GM18867 (cell line): ENCODE measurements around the gene SAC3D1.
A peak's percentile ranks its signal among the peaks of the same experiment; 100 is the strongest.
"Not testable (repeated sequence)": the region's sequence is repeated elsewhere in the genome, so short reads cannot be mapped to it uniquely, and the experiment has no call there.

Experiments
- ATAC-seq: cut with Tn5 transposase; IDR thresholded peaks from one replicate; pipeline ENCODE4 v1.9.1; 2021; ENCODE audit warnings: mild to moderate bottlenecking, moderate library complexity; ENCODE audit not compliant: unreplicated experiment

Gene SAC3D1

DNA sequence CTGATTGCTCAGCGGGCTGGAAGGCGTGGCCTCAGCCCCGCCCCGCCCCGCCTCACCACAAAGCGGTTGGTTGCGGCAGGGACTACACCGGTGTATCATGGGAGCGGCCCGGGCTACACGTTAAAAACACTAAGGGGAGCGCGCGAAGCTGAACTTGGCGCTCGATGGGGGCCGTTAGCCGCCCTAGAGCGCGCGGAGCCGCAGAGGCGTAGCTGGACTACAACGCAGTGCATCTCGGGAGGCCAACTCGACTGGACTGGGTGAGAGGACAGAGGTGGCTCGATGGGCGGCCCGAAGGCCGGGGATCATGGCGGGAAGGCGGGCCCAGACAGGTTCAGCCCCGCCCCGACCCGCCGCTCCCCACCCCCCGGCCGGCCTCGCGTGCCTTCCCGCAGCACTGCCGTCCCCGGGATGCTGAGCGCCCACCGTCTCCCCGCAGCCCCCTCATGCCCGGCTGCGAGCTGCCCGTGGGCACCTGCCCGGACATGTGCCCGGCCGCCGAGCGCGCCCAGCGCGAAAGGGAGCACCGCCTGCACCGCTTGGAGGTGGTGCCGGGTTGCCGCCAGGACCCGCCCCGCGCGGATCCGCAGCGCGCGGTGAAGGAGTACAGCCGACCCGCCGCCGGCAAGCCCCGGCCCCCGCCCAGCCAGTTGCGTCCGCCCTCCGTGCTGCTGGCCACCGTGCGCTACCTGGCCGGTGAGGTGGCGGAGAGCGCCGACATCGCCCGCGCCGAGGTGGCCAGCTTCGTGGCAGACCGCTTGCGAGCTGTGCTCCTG is at the start of gene SAC3D1:
SAC3D1 (plus strand) TSS at position 364 of the 776 bp plus-strand sequence; CDS start at position 447, 83 bp downstream.
- ATAC-seq = peak; percentile 87

DNA sequence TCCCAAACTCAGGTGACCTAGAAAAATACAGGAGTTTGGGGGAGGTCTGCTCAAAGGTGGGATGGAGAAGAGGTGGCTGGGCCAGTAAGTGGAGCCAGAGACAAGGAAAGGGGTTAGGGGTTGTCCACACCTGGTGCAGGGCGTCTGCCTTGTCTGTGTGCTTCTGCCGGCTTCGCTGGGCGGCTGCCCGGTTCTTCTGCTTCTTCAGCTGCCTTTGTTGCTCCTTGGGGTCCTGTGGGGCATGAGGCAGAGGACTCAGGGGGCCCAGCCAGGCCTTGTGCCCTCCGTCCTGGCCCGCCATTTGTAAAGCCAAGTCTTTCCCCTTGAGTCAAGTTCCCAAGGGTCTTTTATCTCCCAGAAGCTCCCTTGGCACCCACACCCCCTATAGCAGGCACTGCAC is 46.7 kb upstream of the SAC3D1 start:
- ATAC-seq = no peak

DNA sequence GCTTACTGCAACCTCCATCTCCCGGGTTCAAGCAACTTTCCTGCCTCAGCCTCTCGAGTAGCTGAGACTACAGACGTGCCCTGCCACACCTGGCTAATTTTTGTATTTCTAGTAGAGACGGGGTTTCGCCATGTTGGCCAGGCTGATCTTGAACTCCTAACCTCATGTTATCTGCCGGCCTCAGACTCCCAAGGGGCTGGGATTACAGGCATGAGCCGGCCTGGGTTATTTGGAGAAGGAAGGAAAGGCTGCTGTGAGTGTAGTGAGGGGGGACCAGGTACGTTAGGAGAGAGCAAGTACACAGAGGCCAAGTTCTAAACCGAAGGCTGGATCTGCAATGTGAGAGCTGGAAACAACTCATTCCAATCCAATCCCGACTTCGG is 44.7 kb upstream of the SAC3D1 start:
- no peak for ATAC-seq

DNA sequence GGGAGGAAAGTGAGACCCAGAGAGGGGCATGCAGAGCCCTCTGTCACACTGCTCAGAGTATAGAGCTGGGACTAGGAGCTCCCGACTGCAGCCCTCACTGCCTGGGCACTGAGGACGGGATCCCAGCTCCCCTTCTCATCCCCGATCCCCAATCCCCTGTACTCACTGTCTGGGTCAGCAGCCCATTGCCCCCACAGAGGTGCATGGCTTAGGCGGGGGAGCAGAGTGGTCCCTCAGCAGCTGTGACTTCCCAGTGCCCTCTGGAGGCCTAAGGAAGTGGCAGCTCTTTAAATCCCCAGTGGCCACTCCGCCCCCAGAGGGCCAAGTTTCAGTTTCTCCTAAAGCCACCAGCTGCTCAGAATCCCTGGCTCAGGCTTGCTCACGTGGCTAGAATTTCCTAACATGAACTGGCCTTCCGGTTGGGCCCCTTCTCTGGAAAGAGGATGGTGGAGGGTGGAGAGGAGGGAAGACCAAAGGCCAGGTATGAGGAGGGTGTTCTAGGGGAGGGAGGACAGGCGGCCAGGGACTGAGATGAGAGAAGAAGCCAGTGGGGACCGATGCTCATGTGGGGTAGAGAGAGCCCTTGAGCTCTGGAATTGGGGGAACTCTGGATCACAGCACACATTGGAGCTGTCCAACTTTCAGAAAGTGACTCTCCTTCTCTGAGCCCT is 44.2 kb upstream of the SAC3D1 start, which contains the start of gene BATF2:
BATF2 (minus strand) TSS at position 262 of the 671 bp plus-strand sequence; CDS start at position 205, 57 bp downstream.
- ATAC-seq = no peak

DNA sequence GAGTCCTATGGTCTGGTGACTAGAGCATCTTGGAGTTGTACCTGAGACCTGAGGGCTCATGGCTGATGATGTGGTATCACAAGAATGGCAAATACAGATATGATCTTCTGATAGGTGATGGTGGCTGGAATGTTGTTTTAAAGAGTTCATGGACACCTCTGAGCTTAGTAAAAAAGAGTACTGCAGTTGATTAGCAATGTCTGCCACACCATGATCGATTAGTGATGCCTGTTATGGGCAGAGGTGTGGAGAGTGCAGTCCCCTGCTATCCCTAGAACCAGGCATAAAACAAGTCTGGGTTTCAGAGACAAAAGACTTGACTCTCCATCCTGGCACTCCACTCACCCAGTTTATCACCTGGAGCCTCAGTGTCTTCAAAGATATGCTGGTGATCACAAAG is 42.9 kb upstream of the SAC3D1 start:
- no peak for ATAC-seq

DNA sequence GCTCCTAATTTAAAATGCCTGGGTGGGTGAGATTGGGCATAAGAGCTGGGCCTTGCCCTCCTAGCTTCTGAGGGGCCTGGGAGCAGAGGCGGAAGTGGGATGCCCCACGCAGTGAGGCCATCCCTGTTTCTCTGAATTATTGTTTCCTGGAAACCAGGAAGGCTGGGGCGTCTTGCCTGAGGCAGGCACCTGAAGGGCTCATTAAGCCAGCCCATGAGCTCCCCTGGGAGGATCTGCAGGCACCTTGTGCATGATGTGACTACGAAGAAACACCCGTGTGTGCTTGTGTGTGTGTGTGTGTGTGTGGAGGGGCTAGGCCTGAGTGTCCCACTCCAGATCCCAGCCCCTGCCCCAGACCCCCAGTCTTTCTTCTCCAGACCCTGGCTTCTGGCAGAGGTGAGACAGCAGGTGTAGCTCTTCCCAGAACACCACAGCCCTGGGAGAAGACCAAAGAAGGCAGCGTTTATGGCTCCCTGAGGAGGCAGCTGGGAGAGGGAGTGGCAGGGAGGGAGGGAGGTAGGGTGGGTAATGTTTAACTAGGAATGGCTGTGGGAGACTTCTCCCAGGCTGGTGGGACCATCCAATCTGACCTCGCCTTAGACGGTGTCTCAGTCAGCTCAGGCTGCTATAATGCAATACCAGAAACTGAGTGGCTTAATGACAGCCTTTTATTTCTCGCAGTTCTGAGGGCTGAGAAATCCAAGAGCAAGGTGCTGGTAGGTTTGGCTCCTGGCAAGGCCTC is 42.1 kb upstream of the SAC3D1 start:
- no peak for ATAC-seq

DNA sequence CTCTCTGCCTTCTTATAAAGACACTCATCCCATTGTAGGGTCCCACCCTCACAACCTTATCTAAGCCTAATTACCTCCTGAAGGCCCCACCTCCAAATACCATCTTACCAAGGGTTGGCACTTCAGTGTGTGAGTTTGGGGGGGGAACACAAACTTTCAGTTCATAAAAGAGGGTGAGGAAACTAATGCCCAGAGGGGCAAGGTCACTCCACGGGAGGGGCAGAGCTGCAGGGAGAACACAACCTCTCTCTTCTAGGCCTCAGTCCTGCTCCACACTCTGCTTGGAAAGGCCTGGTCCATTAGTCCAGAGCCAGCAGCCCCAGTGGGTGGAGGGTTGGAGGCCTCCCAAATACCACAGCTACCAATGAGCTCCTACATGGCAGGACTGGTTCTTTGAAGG is 41.5 kb upstream of the SAC3D1 start:
- no peak for ATAC-seq

DNA sequence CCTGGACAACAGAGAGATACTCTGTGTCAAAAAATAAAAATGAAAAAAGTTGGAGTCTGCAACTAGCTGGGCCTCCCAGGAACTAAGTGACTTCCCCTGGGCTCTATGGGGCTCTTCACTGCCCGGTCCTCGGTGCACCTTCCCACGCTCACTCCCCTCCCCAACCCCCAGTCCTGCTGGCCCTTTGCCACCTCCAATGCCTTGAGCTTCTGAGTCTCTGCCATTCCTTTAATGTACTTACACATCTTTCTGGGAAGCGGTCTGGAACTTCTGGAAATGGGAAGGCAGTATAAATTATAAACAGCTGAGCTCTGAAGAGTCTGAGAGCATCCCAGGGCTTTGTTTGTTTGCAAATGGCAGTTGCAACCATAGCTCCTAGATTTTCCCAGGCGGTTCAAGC is 38.3 kb upstream of the SAC3D1 start:
- ATAC-seq = no peak

DNA sequence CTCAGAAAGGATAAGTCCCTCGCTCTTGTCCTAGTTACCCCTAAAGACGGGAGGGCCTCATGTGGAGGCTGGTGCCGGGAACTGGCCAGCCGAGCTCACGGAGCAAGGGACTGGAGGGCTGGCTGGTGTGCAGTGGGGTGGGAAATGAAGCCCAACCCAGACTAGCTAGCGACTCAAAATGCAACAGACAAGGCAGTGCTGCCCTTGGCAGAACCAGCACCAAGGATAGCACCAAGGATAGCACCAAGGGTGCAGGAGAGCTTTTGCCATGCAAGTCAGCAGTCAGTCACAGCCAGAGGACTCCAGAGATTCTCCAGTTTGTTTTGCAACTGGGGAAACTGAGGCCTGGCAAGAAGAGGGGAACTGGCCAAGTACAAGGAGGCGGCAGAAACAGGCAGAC is 37.7 kb upstream of the SAC3D1 start:
- no peak for ATAC-seq

DNA sequence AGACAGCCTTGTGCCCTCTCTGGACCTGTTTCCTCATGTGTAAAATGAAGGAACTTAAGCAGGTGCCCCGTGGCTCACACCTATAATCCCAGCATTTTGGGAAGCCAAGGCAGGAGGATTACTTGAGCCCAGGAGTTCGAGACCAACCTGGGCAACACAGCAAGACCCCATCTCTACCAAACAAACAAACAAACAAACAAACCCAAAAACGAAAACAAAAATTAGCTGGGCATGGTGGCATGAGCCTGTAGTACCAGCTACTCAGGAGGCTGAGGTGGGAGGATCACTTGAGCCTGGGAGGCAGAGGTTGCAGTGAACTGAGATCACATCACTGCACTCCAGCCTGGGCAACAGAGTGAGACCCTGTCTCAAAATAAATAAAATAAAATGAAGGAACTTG is 37.0 kb upstream of the SAC3D1 start:
- ATAC-seq = not testable (repeated sequence)

DNA sequence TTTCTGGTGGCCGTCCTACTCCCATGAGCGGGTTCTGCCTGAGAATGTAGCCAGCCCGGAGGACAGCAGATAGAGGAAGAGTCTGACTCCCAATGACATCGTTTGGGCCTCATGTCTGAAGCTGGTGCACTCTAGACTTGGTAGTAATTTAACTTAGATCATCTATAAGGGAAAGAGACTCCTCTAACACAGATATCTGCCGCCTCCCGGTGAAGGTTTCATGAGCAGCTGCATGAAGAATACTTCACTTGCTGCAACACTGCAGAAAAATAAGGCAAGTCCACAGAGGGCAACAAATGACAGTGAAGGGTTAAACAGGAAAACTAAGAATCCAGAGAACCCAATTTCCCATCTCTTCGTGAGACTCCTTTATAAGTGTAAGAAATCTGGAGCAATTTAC is 33.0 kb upstream of the SAC3D1 start:
- ATAC-seq = no peak

DNA sequence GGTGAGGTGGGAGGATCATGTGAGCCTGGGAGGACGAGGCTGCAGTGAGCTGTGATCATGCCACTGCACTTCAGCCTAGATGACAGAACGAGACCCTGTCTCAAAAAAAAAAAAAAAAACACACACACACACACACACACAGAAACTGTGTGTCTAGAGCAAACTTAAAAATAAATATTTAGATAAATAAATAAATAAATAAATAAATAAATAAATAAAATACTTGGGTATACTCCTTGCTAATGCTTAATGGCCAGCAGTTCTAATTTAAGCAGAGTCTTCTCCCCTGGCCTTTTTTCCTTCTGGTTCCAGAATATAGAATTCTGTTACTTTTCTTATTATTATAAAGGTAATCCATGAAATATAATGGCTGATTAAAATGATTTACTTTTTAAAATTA is 32.1 kb upstream of the SAC3D1 start:
- ATAC-seq = no peak

DNA sequence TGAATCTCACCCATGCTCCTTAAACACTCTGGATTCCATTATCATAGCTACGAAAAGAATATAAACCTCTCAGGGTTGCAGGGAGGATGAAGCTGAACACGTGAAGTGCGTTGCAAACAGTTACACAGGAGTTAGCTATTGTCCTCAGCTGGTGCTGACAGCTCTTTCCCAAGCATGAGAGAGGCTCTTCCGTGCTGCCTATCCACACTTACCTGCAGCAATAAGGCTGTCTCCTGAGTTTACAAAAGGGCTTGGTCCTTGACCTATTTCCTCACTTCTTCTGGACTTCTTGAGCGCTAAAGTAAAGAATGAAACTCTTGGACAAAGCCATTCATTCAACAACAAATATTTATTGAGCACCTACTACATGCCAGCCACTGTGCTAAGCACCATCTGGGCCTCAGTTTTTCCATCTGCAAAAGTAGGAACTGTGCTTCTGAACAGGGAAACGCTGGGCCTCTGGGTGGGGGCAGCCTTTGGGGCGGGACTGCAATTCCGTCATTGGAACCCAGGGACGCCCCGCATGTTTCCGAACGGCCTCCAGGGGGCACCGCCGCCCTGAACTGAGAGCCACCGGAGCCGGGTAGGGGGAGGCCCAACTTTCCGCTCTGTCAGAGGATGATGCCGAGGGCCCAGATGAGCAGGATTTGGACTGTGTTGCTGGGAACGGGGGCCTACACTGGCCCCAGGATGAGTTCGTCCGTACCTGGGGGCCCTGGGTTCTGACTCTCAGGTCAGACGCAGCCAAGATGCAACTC is 27.7 kb upstream of the SAC3D1 start:
- ATAC-seq = peak; percentile 65

DNA sequence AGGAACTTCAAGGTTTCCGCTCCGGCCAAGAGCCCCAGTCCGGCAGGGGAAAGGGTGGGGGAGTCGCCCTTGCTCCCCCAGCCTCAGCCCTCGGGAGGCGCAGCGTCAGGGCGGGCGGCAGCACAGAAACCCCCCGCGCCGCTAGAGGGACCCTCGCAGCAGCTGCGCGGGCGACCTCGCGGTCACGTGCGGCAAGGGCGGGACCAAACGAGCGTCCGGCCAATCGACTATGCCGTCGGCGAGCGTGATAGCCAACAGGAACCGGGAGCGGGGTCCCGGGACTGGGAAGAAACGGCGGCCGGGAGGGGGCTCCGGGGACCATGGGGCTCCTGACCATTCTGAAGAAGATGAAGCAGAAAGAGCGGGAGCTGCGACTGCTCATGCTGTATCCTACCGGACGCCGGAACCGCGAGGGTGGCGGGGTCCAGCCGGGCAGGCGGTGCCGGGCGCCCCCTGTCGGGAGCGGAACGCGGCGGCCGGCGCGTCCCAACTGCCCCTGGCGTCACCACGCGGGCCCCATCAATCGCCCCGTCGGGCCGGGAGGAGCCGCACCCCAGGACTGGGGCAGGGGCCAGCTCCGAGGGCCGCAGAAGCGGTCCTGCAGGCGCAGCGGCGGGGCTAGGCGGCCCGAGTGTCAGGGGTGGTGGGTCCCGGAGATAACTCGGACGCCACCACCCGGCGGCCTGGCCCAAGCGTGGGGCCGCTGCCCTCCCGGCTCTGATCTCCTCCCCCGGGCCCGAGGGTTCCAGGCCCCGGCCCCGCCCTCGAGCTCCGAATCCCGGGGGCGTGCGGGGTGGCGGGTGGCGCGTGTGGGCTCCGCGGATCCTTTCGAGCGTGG is 26.9 kb upstream of the SAC3D1 start, which contains the start of gene ARL2:
ARL2 (plus strand) TSS at position 273 of the 838 bp plus-strand sequence; CDS start at position 321, 48 bp downstream.
- ATAC-seq = peak; percentile 72

DNA sequence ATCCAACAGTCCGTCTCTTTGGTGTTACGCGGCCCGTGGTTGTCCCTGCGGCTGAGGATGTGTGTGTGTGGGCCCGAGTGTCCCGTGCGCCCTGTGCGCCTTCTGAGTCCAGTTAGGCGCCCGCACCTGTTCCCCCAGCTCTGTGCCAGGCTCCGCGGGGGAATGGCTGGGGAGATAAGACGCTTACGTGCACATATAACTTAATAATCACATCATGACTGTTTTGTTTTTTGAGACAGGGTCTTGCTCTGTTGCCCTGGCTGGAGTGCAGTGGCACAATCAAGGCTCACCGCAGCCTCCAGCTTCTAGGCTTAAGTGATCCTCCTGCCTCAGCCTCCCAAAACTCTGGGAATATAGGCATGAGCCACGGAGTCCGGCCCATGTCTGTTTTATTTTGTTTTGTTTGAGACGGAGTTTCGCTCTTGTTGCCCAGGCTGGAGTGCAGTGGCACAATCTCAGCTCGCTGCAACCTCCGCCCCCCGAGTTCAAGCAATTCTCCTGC is 26.2 kb upstream of the SAC3D1 start:
- ATAC-seq = no peak

DNA sequence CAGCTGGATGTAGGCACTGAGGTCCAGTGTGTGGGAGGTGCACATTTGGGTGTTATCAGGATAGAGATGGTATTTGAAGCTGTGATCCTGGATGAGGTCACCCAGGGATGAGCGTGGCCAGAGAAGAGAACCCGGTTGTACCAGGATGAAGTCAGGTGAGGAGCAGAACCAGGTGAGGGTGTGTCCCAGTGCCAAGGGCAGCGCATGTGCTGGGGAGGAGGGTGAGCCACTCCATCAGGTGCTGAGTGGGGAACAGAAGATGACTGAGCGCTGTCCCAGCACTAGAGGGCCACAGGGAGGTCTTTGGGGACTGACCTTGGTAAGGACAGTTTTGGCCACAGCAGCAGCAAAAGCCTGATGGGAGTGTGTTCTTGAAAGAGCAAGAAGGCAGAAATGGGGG is 24.3 kb upstream of the SAC3D1 start:
- ATAC-seq = no peak

DNA sequence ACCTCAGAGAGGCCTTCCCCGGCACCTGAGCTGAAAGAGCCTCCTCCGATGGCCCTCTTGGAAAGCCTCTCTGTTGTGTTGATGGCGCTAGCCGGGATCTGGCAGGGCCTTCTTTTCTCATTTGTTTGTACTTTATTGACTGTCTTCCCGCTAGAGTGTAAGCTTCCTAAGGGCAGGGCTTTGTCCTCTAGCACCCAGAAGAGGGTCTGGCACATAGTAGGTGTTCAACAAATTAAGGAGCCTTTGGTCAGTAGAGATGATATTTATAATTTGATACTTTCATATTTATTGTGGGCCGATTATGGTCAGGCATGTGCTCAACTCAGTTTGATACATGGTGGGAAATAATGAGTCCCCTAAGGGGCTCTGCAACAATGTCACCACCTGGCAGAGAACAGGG is 23.1 kb upstream of the SAC3D1 start:
- no peak for ATAC-seq

DNA sequence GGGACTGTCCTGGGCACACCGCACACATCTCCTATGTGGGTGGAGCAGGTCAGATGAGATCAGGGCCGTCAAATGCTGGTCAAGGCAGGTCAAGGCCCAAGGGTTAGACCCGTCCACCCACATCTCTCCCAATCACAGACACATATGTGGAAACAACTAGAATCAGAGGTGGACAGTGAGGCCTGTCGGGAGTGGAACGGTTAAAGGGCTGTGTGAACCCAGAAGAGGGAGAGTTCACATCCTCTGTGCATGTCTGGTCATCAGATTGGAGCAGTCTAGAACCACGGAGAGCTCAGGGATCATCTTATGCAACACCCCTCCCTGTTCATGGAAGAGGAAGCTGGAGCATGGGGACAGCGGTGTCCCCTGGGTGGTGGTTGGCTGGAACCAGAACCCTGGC is 21.2 kb upstream of the SAC3D1 start:
- no peak for ATAC-seq

DNA sequence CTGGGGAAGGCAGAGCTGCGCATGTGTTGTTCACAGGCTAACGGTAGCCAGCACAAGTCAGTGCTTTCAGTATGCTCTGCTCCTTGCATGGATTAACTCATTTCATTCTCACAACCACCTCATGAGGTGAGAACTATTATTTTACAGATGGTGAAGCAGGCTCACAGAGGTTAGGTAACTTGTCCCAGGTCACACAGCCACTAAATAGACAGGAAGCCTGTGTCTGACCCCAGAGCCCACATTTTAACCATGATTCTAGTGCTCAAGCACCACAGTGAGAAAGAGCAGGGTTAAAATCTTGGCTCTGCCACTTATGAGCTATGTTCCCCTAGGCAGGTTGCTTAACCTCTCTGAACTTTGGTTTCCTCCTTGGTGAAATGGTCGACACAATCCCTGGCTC is 20.0 kb upstream of the SAC3D1 start:
- ATAC-seq = no peak

DNA sequence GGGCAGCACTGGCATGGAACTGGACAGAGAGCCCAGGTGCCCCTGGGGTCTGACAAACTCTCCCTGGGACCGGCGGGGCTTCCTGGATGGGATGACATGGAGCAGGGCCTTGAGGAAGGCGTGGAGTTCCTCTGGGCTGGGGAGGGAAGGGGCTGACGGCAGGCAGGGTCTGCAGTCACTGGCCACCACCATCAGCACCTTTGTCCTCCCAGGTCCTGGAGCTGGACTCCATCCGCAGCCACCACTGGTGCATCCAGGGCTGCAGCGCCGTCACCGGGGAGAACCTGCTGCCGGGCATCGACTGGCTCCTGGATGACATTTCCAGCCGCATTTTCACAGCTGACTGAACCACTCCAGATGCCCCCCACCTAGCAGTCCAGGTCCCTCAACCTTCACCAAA is 19.5 kb upstream of the SAC3D1 start:
- no peak for ATAC-seq
